Keratinocyte (primary cell): ENCODE results near the gene C4orf51. TPM values are rescaled to one million over a fixed set of nuclear protein-coding genes. Genes with fewer than 3 reads are reported as not detected.

Experiments
- DNase-seq: peaks from one replicate; pipeline ENCODE4 v3.0.0-alpha.2; 2011; ENCODE audit warnings: low read depth, missing footprints, low spot score
- FAIRE-seq: peaks from 2 replicates; lab custom pipeline; 2011; peaks lifted over from hg19 to GRCh38; lab: Jason Lieb, UNC
- H2AFZ ChIP-seq: 2 replicates; pipeline ENCODE4 v1.6.0; 2012; ENCODE audit warnings: low read length, control low read depth, inconsistent platforms; ENCODE audit not compliant: control insufficient read depth
- H3K27ac ChIP-seq: 2 replicates; pipeline ENCODE4 v1.5.1; 2011; ENCODE audit warnings: low read length; ENCODE audit not compliant: control insufficient read depth, insufficient read depth
- H3K27me3 ChIP-seq: 3 replicates; pipeline ENCODE4 v1.6.0; 2011; ENCODE audit warnings: low read length; ENCODE audit not compliant: control insufficient read depth, insufficient read depth; ENCODE audit errors: extremely low read depth
- H3K36me3 ChIP-seq, 2 experiments: 2 replicates in 1 of 2; 3 replicates in 1 of 2; pipeline ENCODE4 v1.5.1; 2011; ENCODE audit warnings: low read length in 2 of 2, mild to moderate bottlenecking in 1 of 2; ENCODE audit not compliant: control insufficient read depth in 2 of 2, insufficient read depth in 2 of 2; ENCODE audit errors: extremely low read depth in 1 of 2
- H3K4me1 ChIP-seq: 3 replicates; pipeline ENCODE4 v1.5.1; 2011; ENCODE audit warnings: low read length; ENCODE audit not compliant: control insufficient read depth, insufficient read depth; ENCODE audit errors: extremely low read depth
- H3K4me2 ChIP-seq: 3 replicates; pipeline ENCODE4 v1.6.0; 2011; ENCODE audit warnings: low read depth, low read length; ENCODE audit not compliant: control insufficient read depth, insufficient read depth; ENCODE audit errors: extremely low read depth
- H3K4me3 ChIP-seq, 3 experiments: fragments of 200-600 bp in 1 of 3; sonication (generic) in 1 of 3; 2 replicates in 2 of 3; 3 replicates in 1 of 3; pipeline ENCODE4 v1.5.1; 2011 to 2016; ENCODE audit warnings: low read length in 3 of 3, mild to moderate bottlenecking in 3 of 3, control low read depth in 2 of 3, inconsistent platforms in 1 of 3, low read depth in 1 of 3, mixed read lengths in 1 of 3, mixed run types in 1 of 3, moderate library complexity in 1 of 3; ENCODE audit not compliant: control insufficient read depth in 2 of 3, insufficient read depth in 2 of 3; ENCODE audit errors: extremely low read depth in 1 of 3
- H3K79me2 ChIP-seq: 2 replicates; pipeline ENCODE4 v1.6.0; 2012; ENCODE audit warnings: low read length; ENCODE audit not compliant: control insufficient read depth, insufficient read depth
- H3K9ac ChIP-seq: 3 replicates; pipeline ENCODE4 v1.6.0; 2011; ENCODE audit warnings: low read length; ENCODE audit not compliant: control insufficient read depth, insufficient read depth; ENCODE audit errors: extremely low read depth
- H3K9me1 ChIP-seq: 3 replicates; pipeline ENCODE4 v1.6.0; 2011; ENCODE audit warnings: low read length; ENCODE audit not compliant: control insufficient read depth, insufficient read depth; ENCODE audit errors: extremely low read depth
- H3K9me3 ChIP-seq: 2 replicates; pipeline ENCODE4 v1.5.1; 2012; ENCODE audit warnings: low read depth, low read length; ENCODE audit not compliant: control insufficient read depth
- H4K20me1 ChIP-seq: 3 replicates; pipeline ENCODE4 v1.6.0; 2011; ENCODE audit warnings: low read length; ENCODE audit not compliant: control insufficient read depth, insufficient read depth; ENCODE audit errors: extremely low read depth
- EZH2 ChIP-seq: IDR thresholded peaks from one replicate; pipeline ENCODE4 v1.6.1; 2012; ENCODE audit warnings: inconsistent platforms, mild to moderate bottlenecking, low read length, moderate library complexity
- dilution Hi-C: fragments of 300-500 bp; cut with MboI; formaldehyde crosslinking; loops from one replicate; pipeline ENCODE4 v1.7.0; 2020; ENCODE audit warnings: low sequenced_read_pairs; ENCODE audit not compliant: extremely low pct_ligation_motif_present
- polyA plus RNA-seq, 5 experiments: library from polyadenylated mRNA; depleted of rRNA in 3 of 5; stranded (reverse) in 3 of 5; stranded (forward) in 1 of 5; unstranded in 1 of 5; fragments of >200 nt; gene quantifications; 1 replicate in 1 of 5; 2 replicates in 3 of 5; 3 replicates in 1 of 5; pipeline versions ENCODE4 v1.2.1 to v1.2.3, GENCODE V29; 2011 to 2012; ENCODE audit warnings: missing spikeins in 2 of 5, low read depth in 1 of 5, low replicate concordance in 1 of 5
- TF ChIP-seq, protein P1 (sequence below), 3 experiments: IDR thresholded peaks in 1 of 3; conservative IDR thresholded peaks in 1 of 3; optimal IDR thresholded peaks in 1 of 3; 2 replicates in 2 of 3; 3 replicates in 1 of 3; pipeline versions ENCODE3 to v1.5.1; 2011; ENCODE audit warnings: low read length in 3 of 3, mild to moderate bottlenecking in 3 of 3, moderate library complexity in 2 of 3, control low read depth in 1 of 3, inconsistent platforms in 1 of 3; ENCODE audit not compliant: insufficient read depth in 2 of 3; ENCODE audit errors: extremely low read depth in 1 of 3

C4orf51 gene
- polyA plus RNA-seq, 1 donor (not counting 4 experiments of a cell fraction or from before 2014, with no cell fraction given) = not detected

DNA sequence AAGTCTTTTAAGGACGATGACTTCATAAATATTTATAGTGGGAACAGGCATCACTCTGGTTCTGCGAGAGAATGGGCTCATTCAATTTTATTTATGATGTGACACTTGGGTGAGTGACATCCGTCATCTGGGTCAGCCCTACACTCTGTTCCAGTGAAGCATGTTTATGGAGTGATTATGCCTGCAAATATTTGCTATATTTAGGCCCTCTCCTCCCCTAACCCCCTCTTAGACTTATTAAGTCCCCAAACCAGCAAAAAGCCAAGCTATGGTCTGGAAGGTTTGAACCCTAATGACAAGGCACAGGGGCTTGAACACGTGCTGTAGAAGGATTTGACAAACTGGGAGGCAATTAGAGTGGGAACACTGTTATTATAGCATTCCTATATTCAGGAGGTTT, 55.9 kb downstream of the C4orf51 start:
- dilution Hi-C loops = no loop called here
- DNase-seq = no peak
- Histone ChIP-seq H3K27ac (peak overlapping the region; percentile 100), H3K9me3 (no peaks in the 10 kb centered on the region), H3K4me3 (peak overlapping the region in 1 of 3 experiments; percentile 16), H3K4me2 (peak overlapping the region; percentile 99), H3K9me1 (no peaks in the 10 kb centered on the region), H3K79me2 (no peaks in the 10 kb centered on the region), H3K4me1 (peaks cover 39% of the 10 kb centered on the region), H2AFZ (peak overlapping the region; percentile 59), H4K20me1 (no peaks in the 10 kb centered on the region), H3K36me3 (no peaks in the 10 kb centered on the region), H3K9ac (no peak overlapping the region), H3K27me3 (no peaks in the 10 kb centered on the region)
- TF ChIP-seq EZH2 = no peak
- TF ChIP-seq, protein P1, sequence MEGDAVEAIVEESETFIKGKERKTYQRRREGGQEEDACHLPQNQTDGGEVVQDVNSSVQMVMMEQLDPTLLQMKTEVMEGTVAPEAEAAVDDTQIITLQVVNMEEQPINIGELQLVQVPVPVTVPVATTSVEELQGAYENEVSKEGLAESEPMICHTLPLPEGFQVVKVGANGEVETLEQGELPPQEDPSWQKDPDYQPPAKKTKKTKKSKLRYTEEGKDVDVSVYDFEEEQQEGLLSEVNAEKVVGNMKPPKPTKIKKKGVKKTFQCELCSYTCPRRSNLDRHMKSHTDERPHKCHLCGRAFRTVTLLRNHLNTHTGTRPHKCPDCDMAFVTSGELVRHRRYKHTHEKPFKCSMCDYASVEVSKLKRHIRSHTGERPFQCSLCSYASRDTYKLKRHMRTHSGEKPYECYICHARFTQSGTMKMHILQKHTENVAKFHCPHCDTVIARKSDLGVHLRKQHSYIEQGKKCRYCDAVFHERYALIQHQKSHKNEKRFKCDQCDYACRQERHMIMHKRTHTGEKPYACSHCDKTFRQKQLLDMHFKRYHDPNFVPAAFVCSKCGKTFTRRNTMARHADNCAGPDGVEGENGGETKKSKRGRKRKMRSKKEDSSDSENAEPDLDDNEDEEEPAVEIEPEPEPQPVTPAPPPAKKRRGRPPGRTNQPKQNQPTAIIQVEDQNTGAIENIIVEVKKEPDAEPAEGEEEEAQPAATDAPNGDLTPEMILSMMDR (optimal IDR thresholded peaks at IDR 0.05 in 1 of 3, IDR thresholded peaks at IDR 0.05 in 1 of 3, conservative IDR thresholded peaks at IDR 0.05 in 1 of 3; ENCODE audit: extremely low read depth in 1 of 3, insufficient read depth in 2 of 3, low read length in 3 of 3) = no peak
- no peak for FAIRE-seq

DNA sequence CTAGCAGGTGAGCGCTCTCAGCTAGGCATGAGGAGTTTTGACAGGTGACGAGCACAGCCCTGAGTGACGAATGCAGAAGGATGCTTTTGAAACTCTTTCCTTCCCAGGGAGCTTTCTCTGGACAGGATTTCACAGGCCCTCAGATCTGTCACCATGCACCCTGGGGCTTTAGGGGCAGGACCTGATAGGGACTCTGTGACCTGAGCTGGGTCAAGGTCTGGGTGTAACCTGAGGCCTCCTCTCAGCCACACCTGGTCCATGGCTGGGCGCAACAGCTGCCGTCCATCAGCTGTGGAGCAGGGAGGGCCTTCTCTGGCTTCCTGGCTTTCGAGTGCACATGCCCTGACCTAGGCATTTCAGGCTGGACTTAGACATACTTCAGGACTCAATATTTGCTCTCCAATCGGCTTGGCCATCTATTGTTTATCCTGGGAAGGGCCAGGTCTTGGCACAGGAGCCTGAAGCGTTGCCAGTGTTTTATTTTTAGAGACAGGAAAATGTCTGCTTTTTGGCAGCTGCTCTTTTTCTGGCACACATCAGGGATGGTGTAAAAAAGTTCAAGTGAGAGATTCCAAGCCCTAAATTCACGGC, 56.4 kb downstream of the C4orf51 start:
- DNase-seq = no peak
- FAIRE-seq = peak; percentile 20
- TF ChIP-seq EZH2 = no peak
- TF ChIP-seq, protein P1 (optimal IDR thresholded peaks at IDR 0.05 in 1 of 3, IDR thresholded peaks at IDR 0.05 in 1 of 3, conservative IDR thresholded peaks at IDR 0.05 in 1 of 3; ENCODE audit: extremely low read depth in 1 of 3, insufficient read depth in 2 of 3, low read length in 3 of 3) = no peak
- dilution Hi-C loops = no loop called here
- peak overlapping the region; percentile 59 for H2AFZ ChIP-seq
- H4K20me1 ChIP-seq = no peaks in the 10 kb centered on the region
- H3K36me3 ChIP-seq = no peaks in the 10 kb centered on the region
- H3K9me3 ChIP-seq = no peaks in the 10 kb centered on the region
- no peaks in the 10 kb centered on the region for H3K79me2 ChIP-seq
- H3K9me1 ChIP-seq = no peaks in the 10 kb centered on the region
- H3K4me2 ChIP-seq = no peak overlapping the region
- no peaks in the 10 kb centered on the region for H3K27me3 ChIP-seq
- no peak overlapping the region for H3K9ac ChIP-seq
- H3K27ac ChIP-seq = peak overlapping the region; percentile 100
- H3K4me3 ChIP-seq = no peak overlapping the region
- peaks cover 39% of the 10 kb centered on the region for H3K4me1 ChIP-seq
